Testis (tissue), 3 donors: ENCODE data around the gene FBXW7. TPM values are rescaled to one million over a fixed set of nuclear protein-coding genes. Genes with fewer than 3 reads are reported as not detected.

Source experiments
- DNase-seq: peaks from one replicate; pipeline ENCODE4 v3.0.0-alpha.2; 2019
- H3K27ac ChIP-seq, 2 donors: fragments of 200-600 bp; sonication (generic); one replicate each; pipeline ENCODE4 v1.5.1; 2019
- H3K27me3 ChIP-seq: fragments of 200-600 bp; sonication (generic); one replicate; pipeline ENCODE4 v1.5.1; 2019
- H3K36me3 ChIP-seq: fragments of 200-600 bp; sonication (generic); one replicate; pipeline ENCODE4 v1.5.1; 2017; ENCODE audit warnings: low read depth; ENCODE audit errors: missing control alignments
- H3K4me1 ChIP-seq: fragments of 200-600 bp; sonication (generic); one replicate; pipeline ENCODE4 v1.5.1; 2019
- H3K4me3 ChIP-seq, 2 donors: fragments of 200-600 bp; sonication (generic); one replicate each; pipeline ENCODE4 v1.5.1; 2017 to 2019
- H3K9me3 ChIP-seq: fragments of 200-600 bp; sonication (generic); one replicate; pipeline ENCODE4 v1.5.1; 2017
- CTCF ChIP-seq, 3 experiments: fragments of 450-650 bp in 2 of 3; fragments of 200-600 bp in 1 of 3; sonication (generic) in 1 of 3; IDR thresholded peaks; one replicate each; pipeline ENCODE4 v1.5.1; 2016 to 2019; ENCODE audit warnings: antibody characterized with exemption in 3 of 3, mild to moderate bottlenecking in 2 of 3, moderate library complexity in 1 of 3
- POLR2A ChIP-seq: fragments of 450-650 bp; IDR thresholded peaks from one replicate; pipeline ENCODE4 v1.6.1; 2017; ENCODE audit warnings: antibody characterized with exemption, mild to moderate bottlenecking, moderate library complexity
- WGBS, 2 donors: methylation state at CpG; one replicate each; pipeline ENCODE4 v1.1.5; 2018; 5-methylcytosine and 5-hydroxymethylcytosine counted together
- intact Hi-C: fragments of 100-400 bp; cut with DNase I; formaldehyde crosslinking; loops from one replicate; pipeline ENCODE4 v1.15.1; 2023; ENCODE audit warnings: low total_unique reads
- polyA plus RNA-seq: library from polyadenylated mRNA; stranded (reverse); fragments of 350-450 nt; fragmentation: Illumina TruSeq; extraction: RNeasy Lipid Tissue Mini Kit (QIAGEN cat#74804); gene quantifications from one replicate; pipeline ENCODE4 v1.2.3, GENCODE V29; 2014; ENCODE audit warnings: low read depth, low replicate concordance; ENCODE audit not compliant: insufficient read depth
- total RNA-seq, 2 donors: library from RNA; depleted of rRNA; stranded (reverse); fragments of >200 nt; gene quantifications; one replicate each; pipeline ENCODE4 v1.2.3, GENCODE V29; 2016

Gene FBXW7
- total and polyA plus RNA-seq, 3 donors from 2014 or later, result 44.8 to 68.5 (median 55.4) TPM

- 87 to 92% methylated on average over 6 of the region's 6 CpGs for WGBS, 2 donors
- Histone ChIP-seq H3K4me1 (no peaks in the 10 kb centered on the region), H3K27ac (no peak overlapping the region), H3K9me3 (no peaks in the 10 kb centered on the region), H3K4me3 (no peak overlapping the region), H3K36me3 (no peaks in the 10 kb centered on the region), H3K27me3 (no peaks in the 10 kb centered on the region)
- TF ChIP-seq CTCF (IDR thresholded peaks at IDR 0.05), result no peak
- TF ChIP-seq POLR2A, result no peak
- intact Hi-C loops, result no loop called here
- no peak for DNase-seq
Measured at GRCh38 chr4:152322656-152323055, 213.2 kb downstream of the FBXW7 start.

GRCh38 chr4:152321923-152322322, 214.0 kb downstream of the FBXW7 start:
- intact Hi-C loops, result no loop called here
- Histone ChIP-seq H3K27ac (no peak overlapping the region), H3K9me3 (no peaks in the 10 kb centered on the region), H3K4me1 (peaks cover under 1% of the 10 kb centered on the region), H3K36me3 (no peaks in the 10 kb centered on the region), H3K27me3 (no peaks in the 10 kb centered on the region), H3K4me3 (no peak overlapping the region)
- DNase-seq, result no peak
- no peak for TF ChIP-seq POLR2A
- peak in 1 of 3 experiments; percentile 22 for TF ChIP-seq CTCF (IDR thresholded peaks at IDR 0.05)
- WGBS, 2 donors, result 39 to 66% methylated on average over 1 of the region's 1 CpG

- peaks cover 5% of the 10 kb centered on the region for H3K4me1 ChIP-seq
- TF ChIP-seq CTCF (IDR thresholded peaks at IDR 0.05) (no peak), POLR2A (no peak)
- H3K9me3 ChIP-seq, result no peaks in the 10 kb centered on the region
- H3K27ac ChIP-seq, result no peak overlapping the region
- no peaks in the 10 kb centered on the region for H3K36me3 ChIP-seq
- no peak overlapping the region for H3K4me3 ChIP-seq
- 77 to 83% methylated on average over 4 of the region's 4 CpGs for WGBS, 2 donors
- DNase-seq, result no peak
- no peaks in the 10 kb centered on the region for H3K27me3 ChIP-seq
- intact Hi-C loops, result no loop called here
Measured at GRCh38 chr4:152321398-152321797, 214.5 kb downstream of the FBXW7 start.

- WGBS, 2 donors, result 77 to 79% methylated on average over 3 of the region's 3 CpGs
- Histone ChIP-seq H3K4me3 (no peak overlapping the region), H3K4me1 (peaks cover 5% of the 10 kb centered on the region), H3K27me3 (no peaks in the 10 kb centered on the region), H3K9me3 (no peaks in the 10 kb centered on the region), H3K36me3 (no peaks in the 10 kb centered on the region), H3K27ac (no peak overlapping the region)
- TF ChIP-seq CTCF (IDR thresholded peaks at IDR 0.05) (no peak), POLR2A (no peak)
- no peak for DNase-seq
- intact Hi-C loops, result no loop called here
Measured at GRCh38 chr4:152316969-152317368, 218.9 kb downstream of the FBXW7 start.

- DNase-seq, result no peak
- intact Hi-C loops, result no loop called here
- Histone ChIP-seq H3K27me3 (no peaks in the 10 kb centered on the region), H3K36me3 (no peaks in the 10 kb centered on the region), H3K4me3 (no peak overlapping the region), H3K27ac (no peak overlapping the region), H3K4me1 (no peaks in the 10 kb centered on the region), H3K9me3 (no peaks in the 10 kb centered on the region)
- WGBS, 2 donors, result 84 to 95% methylated on average over 2 of the region's 2 CpGs
- TF ChIP-seq POLR2A, result no peak
- TF ChIP-seq CTCF (IDR thresholded peaks at IDR 0.05), result no peak
Measured at GRCh38 chr4:152310257-152310656, 225.6 kb downstream of the FBXW7 start.
